Measurements from ENCODE around the gene SPTB.

Gene SPTB

GRCh38 chr14:64752909-64753308 is 126.8 kb downstream of the SPTB start:
- no peak for DNase-seq (ENCODE audit: low spot score)

GRCh38 chr14:64748995-64749714 is 130.6 kb downstream of the SPTB start:
- no peak for DNase-seq (ENCODE audit: low spot score)

GRCh38 chr14:64748521-64748920 is 131.2 kb downstream of the SPTB start:
- DNase-seq (ENCODE audit: low spot score), result no peak

GRCh38 chr14:64747327-64747726 is 132.4 kb downstream of the SPTB start:
- no peak for DNase-seq (ENCODE audit: low spot score)

- no peak for DNase-seq (ENCODE audit: low spot score)
These were observed 133.1 kb downstream of the SPTB start for GRCh38 chr14:64746298-64747250.

- DNase-seq (ENCODE audit: low spot score), result no peak
These were observed 134.1 kb downstream of the SPTB start for GRCh38 chr14:64745511-64746091.

- no peak for DNase-seq (ENCODE audit: low spot score)
These were observed 136.6 kb downstream of the SPTB start for GRCh38 chr14:64743061-64743460.

- no peak for DNase-seq (ENCODE audit: low spot score)
These were observed 137.7 kb downstream of the SPTB start for GRCh38 chr14:64741961-64742360.

GRCh38 chr14:64741200-64741599 is 138.5 kb downstream of the SPTB start:
- DNase-seq (ENCODE audit: low spot score), result no peak

- DNase-seq (ENCODE audit: low spot score), result no peak
These were observed 141.4 kb downstream of the SPTB start for GRCh38 chr14:64738281-64738804.

GRCh38 chr14:64737391-64738280 is 142.1 kb downstream of the SPTB start:
- DNase-seq (ENCODE audit: low spot score), result no peak

- no peak for DNase-seq (ENCODE audit: low spot score)
These were observed 143.2 kb downstream of the SPTB start for GRCh38 chr14:64736271-64737169.

GRCh38 chr14:64734990-64735389 is 144.7 kb downstream of the SPTB start:
- DNase-seq (ENCODE audit: low spot score), result no peak

GRCh38 chr14:64733899-64734298 is 145.8 kb downstream of the SPTB start:
- DNase-seq (ENCODE audit: low spot score), result no peak

GRCh38 chr14:64733321-64733720 is 146.4 kb downstream of the SPTB start:
- DNase-seq (ENCODE audit: low spot score), result no peak

GRCh38 chr14:64732536-64733120 is 147.1 kb downstream of the SPTB start:
- DNase-seq (ENCODE audit: low spot score), result no peak

GRCh38 chr14:64732066-64732465 is 147.6 kb downstream of the SPTB start:
- no peak for DNase-seq (ENCODE audit: low spot score)

- no peak for DNase-seq (ENCODE audit: low spot score)
These were observed 148.5 kb downstream of the SPTB start for GRCh38 chr14:64731141-64731581.

- DNase-seq (ENCODE audit: low spot score), result no peak
These were observed 149.0 kb downstream of the SPTB start for GRCh38 chr14:64730681-64731080.

- no peak for DNase-seq (ENCODE audit: low spot score)
These were observed 149.7 kb downstream of the SPTB start for GRCh38 chr14:64730061-64730440.
